ENCODE data around the gene HELZ.

The HELZ gene

DNA sequence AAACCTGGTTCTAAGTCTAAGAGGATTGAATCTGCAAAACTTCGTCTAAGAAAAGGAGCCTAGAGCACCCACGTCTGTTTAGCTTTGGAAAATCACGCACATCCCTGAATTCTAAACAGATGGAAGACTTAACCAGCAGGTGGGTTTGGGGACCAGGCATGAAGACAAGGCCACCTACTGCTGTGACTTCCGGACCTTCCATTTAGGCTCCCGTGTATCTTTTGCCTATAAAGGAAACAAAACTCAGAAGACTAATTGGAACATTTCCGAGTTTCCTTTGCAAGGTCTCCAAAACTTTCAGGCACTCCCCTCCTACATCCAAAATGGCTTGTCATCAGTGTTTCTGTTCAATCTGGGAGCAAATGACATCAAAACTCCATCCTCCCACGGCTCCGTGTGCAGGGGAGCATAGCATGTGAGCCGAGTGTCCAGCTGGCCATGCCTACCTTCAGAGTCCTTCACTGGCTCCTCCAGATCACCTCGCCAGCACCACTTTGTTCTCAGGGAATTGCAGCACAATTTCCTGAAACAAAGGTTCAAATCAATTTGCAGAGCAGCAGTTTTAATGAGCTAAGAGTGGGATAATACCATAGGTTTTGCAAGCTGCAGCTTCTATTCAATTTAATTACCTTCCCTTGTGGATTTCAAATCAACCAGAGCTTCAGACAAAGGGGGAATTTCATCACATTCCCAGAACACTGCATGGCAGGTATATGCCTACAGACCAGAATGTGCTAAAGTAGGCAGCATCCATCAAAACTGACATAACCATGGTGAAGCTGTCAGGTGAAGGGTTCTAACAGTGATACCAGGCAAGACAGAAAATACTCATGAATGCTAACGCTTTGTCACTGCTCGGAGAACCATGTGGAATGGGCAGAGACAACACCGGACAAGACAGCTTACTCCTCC lies 177.2 kb downstream of the HELZ start:
- no peak for DNase-seq

DNA sequence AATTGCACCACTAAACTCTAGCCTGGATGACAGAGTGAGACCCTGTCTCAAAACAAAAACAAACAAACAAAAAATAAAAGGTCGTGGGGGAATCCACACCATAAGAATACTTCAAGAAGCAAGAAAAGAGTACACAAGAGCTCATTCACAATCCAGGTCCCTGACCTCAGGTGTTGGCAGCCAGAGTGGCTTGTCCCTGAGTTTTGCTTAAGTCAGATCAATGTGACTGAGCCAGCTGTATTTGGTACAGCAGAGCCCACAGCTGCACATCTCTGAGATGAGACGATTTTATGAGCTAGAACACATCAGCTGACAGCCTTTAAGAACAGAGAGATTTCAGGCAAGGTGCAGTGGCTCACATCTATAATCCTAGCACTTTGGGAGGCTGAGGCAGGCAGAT lies 178.3 kb downstream of the HELZ start:
- no peak for DNase-seq

DNA sequence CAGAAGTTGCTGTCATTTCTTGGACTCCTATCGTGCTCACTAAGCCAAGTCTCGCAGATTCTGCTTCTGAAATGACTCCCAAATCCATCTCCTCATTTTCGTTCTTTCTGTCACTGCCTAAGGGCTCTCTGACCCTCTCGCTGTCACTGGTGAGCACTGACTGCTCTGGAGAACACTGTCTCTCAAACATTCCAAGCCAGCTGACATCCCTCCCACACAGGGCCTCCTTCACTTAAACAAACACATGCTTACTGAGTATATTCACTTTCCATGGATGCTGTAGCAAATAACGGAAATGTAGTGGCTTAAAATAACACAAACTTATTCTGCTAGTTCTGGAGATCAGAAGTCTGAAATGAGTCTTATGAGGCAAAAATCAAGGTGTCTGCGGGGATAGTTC lies 181.9 kb downstream of the HELZ start:
- no peak for DNase-seq

DNA sequence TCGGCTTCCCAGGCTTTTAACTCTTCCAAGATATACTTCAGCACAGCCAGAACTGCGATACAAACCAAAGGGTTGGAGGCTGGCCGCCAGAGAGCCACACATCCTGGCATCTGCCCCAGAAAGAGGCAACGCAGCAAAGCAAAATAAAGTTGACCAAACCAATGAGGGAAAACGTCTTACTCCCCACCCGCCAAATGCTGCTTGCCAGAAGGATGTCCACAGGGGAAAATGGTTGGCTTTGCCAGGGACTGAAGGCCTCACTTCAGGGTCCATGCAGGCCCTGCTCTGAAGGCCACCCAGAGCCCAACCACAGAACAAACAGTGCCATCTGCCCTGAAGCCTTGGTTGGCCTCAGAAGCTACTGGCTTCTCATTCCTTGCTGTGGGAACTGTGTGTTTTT lies 185.6 kb downstream of the HELZ start:
- no peak for DNase-seq

DNA sequence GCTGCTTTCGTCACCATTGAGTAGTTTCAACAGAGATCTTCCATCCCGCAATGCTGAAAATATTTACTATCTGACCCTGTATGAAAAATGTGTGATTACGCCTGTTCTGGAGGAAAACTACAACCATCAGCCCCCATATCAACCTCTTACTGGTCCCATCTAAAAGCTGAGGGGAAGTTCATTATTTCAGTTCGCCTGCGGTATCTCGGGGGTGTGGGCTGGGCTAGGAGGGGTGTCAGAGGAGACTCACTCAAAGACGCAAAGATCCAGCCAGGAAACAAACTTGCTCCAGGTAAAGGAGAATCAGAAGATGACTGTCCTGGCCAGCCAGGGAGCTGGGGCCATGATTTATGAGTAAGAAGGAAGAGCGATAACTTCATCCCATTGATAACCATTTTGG lies 187.0 kb downstream of the HELZ start:
- no peak for DNase-seq

DNA sequence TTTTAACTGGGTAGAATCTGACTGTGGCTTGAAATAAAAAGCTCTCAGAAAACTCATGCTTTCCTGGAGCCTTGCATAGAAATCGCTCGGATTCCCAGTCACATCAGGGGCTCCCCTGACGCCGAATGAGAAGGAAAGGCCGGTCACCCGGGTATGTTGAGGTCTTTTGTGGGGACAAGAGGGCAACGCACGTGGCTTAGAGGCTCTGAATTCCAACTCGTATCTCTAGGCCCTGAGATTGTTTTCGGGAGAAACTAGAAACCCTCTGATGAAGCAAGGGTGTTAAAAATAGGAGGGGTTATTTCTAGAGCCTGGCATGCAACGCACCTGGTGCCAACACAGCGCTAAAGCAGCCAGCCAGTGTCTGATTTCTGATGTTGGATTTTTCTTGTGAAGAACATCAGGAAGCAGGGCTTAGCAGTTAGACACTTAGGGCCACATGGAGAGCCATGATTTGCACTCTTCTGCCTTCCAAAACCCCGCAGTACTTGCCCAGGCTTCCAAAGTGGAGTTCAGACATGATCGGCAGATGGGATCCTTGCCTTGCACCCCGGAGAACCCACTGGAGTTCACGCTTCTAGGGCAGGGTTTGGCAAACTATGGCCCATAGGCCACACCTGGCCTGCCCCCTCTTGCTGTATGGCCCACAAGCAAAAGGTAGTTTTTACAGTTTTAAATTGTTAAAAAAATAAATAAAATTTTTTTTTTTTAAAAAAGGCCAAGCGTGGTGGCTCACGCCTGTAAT lies 188.1 kb downstream of the HELZ start:
- no peak for DNase-seq

DNA sequence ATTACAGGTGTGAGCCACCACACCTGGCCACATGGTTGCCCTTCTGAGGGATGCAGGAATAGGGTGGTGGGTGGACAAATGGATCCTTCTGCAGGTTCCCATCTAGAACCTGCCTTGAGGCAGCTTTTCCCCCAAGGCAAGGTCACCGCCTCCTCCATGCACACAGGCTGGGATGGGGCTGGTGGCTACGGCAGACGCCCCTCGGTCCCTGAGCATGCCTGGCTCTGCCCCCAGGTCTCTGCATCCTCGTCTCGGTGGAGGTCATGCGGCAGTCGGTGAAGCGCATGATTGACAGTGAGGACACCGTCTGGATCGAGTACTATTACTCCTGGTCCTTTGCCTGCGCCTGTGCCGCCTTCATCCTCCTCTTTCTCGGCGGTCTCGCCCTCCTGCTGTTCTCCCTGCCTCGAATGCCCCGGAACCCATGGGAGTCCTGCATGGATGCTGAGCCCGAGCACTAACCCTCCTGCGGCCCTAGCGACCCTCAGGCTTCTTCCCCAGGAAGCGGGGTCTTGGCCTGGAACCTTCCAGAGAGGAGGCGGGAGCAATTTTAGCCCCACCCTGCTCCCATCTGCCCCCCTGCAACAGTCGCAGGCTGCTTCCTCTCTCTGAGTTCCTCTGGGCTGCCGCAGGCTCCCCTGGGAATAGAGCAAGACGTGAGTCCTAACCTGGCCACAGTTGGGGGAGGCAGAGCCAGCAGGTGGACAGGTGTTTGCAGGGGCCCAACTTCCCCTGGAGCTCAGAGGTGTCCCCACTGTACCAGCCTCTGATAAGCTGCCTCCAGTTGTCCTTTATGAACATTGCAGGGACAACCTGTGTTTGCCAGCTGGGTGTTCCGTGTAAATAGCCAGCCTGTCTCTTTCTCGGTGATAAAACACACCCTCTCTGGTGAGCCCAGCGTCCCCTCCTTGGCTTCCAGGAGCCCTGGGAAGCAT lies 188.9 kb downstream of the HELZ start:
- DNase-seq: no peak

DNA sequence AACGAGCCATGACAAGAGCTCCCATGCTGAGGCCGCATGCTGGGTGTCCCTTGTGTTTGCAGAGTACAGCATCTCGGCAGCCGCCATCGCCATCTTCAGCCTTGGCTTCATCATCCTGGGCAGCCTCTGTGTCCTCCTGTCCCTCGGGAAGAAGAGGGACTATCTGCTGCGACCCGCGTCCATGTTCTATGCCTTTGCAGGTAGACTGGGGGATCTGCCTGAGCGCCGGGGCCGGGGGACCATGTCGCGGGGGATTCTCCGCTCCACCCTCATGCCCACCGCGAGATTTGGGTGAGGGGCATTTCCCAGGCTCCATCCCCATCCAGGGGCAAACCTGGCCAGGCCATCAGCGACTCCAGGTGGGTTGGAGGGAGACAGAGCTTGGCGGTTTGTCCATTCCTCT lies 190.0 kb downstream of the HELZ start:
- DNase-seq: no peak

DNA sequence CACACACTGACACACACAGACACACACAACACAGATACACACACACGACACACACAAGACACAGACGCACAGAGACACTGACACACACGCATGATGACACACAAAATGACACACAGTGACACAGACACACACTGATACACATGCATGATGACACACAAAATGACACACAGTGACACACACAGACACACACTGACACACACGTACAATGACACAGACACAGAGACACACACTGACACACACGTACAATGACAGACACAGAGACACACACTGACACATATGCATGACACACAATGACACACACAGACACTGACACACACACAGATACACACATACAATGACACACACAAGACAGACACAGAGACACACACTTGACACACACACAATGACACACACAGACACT lies 190.4 kb downstream of the HELZ start:
- DNase-seq: no peak

DNA sequence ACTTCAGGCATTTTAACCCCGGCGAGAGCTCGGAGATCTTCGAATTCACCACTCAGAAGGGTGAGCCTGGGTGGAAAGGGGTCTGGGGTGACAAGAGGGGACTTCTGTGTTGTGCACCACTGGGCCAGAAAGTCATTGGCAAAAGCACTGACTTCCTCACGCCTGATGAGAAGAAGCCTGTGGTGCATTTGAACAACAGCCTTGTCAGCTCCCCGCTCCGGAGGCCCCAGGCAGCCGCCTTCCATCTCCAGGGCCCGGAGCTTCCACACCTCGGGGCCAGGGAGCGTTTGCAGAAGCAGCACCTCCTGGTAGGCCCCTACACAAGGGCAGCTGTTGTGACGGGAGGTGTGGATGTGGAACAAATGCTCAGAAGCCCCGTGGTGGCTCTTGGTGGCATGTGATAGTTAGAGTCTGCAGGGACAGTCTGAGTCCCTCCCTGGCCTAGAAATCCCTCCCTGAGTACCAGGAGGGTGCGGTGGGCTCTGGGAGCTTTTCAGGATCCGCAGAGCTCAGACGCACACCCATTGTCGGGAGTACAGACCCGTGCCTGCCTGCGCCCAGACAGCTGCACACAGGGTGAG lies 190.9 kb downstream of the HELZ start:
- no peak for DNase-seq

DNA sequence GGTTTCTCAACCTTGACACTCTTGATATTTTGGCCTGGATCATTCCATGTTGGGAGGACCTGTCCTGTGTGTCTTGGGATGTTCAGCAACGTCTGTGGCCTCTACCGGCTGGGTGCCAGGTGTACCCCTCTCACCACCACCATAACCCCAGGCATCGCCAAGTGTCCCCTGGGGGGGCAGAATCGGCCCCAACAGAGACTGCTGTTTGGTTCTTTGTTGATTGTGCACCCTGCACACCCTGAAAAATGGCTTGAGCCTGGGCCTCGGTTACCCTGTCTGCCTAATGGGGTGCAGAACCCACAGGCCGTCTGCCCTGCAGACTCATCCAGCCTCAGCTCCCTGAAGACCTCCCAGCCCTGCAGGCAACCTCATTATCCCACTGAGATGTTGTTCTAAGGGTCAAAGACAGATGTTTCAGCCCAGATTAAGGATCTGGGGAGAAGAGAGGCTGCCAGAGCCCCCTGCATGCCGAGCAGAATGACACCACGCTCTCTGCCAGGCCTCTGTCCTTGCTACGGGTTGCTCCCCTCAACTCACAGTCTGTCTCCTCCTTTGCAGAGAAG lies 191.5 kb downstream of the HELZ start:
- no peak for DNase-seq

DNA sequence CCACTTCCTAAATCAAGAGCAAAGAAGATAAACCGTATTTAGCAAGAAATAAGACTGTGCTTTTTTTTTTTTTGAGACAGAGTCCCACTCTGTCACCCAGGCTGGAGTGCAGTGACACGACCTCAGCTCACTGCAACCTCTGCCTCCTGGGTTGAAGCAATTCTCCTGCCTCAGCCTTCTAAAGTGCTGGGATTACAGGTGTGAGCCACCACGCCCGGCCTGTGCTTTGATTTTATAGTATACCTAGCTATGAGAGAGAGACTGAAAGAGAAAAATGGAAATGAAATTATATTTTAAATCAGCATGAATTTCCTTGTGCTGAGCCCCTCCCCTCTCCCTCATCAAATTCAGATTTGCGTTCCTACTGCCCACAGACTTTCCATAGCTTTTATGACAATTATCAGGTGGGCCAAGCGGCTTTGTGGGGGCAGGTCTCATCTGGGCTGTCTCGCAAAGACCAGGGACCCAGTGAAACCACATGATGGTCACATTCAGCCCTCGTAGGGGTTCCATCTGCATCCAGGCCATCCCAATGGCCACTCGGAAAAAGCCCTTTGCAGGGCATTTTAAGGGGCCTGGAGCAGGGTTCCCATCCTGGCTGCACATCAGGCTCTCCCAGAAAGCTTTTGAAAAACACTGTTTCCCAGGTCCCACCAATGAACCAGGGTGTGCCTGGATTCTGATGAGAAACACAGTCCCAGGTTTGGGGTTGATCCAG lies 192.1 kb downstream of the HELZ start:
- no peak for DNase-seq

DNA sequence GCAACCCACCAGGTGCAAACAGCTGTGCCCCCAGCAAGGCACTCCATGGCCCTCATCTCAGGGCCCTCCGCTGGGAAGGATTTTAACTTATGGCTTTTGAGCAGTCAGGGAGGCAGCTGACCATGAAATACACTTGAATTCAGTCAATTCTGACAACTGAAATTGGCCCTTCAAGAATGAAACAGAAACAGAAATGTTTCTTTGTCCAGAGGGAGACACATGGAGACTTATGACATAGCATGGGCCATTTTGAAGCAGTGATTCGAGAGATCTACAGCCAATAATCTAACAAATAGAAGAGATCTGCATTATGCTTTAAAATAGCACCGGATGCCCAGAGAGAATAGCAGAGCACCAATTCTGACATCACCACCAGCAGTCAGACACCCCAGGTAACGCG lies 193.2 kb downstream of the HELZ start:
- no peak for DNase-seq

DNA sequence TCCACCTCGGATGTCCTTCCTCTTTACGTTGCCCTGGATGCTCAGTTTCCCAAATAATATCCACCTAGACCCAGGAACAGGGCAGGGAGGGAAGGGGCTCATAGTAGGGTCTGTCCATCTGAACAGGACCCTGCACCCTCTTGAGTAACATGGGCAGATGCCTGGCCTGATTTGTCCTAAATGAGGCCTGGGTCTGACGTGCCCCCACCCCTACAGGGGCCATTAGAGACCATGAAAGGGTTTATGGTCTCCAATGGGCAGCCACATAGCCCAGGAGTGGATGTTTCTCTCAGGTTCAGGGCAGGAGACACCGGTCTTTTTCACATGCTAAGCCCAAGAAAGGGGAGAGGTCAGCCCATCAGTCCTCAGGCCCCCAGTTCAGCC lies 193.8 kb downstream of the HELZ start:
- DNase-seq: no peak

DNA sequence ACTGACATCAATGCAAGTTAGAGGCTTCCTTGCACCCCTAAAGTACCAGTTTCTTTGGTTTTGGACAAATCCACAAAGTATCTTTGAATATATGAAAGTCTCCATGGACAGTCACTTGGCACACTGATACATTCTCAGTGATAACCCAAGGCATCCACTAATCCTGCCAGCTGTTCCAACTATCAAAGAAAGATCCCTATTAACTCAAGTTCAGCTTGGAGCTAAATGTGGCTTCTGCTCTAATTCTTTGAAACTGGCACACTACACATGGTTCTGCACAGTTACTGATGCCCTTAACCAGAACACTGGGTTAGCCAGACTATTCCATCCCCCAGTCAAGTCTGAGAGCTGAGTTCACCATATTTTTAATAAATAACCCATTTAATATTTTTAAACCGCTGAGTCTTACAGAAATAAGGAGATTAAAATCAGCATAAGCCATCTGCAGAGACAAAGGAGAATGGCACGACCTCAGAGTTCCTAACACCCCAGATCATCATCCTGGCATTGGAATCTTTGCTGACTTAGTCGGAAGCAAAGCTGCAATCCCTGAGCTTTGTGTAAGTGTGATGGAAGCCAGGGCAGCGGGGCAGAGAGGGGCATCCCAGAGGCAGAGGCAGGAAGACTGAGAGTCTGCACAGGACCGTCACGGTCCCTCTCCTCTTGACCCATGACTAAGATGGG lies 194.4 kb downstream of the HELZ start:
- no peak for DNase-seq

DNA sequence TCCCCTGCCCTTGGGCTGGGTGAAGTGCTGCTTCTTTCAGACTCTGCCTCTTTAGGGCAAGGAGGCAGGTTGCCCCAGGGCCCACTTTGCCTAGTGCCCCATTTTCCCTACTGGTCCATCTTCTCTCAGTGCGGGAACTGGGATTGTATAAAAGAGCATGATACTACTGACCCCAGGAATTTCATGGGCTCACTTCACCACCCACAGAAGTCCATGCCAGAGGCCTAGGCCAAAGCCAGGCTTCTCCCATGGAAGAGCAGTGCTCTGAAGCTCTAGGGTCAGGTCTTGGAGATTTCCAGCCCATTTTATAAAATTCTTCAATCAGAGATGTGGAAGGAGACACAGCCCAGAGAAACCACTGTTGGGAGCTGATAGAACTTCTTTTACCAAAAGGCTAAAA lies 194.9 kb downstream of the HELZ start:
- no peak for DNase-seq

DNA sequence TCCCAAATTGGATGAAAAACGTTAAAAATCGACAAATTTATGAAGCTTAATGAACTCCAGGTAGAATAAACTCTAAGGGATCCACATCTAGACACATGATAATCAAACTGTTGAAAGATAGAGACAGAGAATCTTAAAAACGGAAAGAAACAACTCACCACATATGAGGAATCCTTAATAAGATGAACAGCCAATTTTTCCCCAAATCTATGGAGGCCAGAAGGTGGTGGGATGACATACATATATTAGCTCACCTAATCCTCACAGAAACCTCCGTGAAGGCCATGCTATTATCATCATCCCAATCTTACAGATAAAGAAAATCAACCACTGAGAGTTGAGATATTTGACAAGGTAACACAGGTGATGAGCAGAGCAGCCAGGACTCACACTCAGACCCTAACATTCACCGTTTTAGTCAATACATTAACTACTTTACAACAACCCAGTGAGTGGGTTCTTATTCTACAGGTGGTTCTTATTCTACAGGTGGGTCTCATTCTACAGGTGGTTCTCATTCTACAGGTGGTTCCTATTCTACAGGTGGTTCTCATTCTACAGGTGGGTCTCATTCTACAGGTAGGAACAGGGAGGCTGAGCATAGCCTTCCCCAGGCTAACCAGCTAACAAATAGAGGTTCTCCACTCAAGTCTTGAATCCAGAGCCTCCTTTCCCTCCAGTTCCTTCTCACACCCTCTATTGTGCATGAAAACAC lies 195.8 kb downstream of the HELZ start:
- DNase-seq: no peak

DNA sequence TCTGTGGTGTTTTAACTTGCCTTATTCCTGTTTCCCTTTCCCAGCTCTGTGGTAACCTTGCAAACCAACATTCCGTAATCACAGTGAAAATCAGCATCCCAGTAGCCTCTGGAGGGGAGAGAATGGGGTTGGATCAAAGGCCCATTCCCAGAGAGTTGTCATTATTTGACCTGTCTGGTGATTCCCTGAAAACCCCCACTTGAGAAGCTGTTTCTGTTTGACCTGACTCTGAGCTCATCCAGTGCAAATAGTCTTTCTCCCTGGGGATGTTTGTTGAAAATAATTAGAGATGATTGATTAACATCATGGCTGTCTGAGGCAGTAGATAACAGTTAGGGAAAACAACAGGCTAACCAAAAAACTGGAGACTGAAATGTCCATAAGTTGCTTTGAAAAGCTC lies 197.6 kb downstream of the HELZ start:
- DNase-seq: no peak

DNA sequence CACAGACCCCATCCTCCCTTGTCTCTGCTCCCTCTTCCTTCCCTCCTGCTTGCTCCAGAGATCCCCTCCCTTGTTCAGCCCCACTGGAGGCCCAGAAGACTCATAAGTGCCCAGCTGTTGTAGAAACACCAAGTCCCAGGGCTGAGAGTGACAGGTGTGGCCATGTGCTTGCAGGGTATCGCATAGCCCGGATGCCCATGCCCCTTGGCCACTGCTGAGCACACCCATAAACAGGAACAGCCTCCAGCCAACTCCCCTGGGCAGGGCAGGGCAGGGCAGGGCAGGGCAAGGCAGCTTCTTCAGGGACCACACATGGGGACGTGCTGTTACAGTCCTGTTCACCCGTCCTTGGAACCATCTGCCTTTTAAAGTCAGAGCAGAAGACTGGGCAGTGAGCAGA lies 198.6 kb downstream of the HELZ start:
- DNase-seq: no peak

DNA sequence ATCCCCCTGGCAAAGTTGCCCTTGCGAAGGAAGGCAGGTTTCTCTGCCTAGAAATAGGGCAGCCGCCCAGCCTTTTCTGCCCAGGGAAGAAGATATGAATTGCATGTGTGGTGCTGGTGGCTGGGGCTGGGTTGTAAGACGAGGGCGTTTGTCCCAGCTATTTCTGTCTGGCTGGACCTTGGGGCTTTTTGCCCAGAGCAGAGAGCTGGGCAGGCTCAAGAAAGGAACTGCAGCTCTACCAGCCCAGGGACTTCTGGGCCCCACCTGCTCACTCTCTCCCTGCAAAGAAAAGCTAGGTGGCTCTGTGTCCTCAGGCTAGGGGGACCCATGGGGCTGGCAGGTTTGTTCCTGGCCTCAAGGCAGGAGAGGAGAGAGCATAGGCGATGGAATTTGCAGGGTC lies 200.1 kb downstream of the HELZ start:
- no peak for DNase-seq

Measured in GDM1 (cell line).